GM12878 (cell line): ENCODE measurements around the gene SIGLEC11. TPM values are rescaled to one million over a fixed set of nuclear protein-coding genes. Genes with fewer than 3 reads are reported as not detected.

Experiments used
- ATAC-seq: fragments of 200-7000 bp; cut with Tn5 transposase; 3 replicates; pipeline ENCODE4 v1.9.1; 2020; ENCODE audit warnings: mild to moderate bottlenecking, moderate library complexity
- BruUV-seq: library from RNA; stranded (reverse); fragments of 400-500 nt; replicated peaks from 2 replicates; lab custom pipeline; 2021; lab: Mats Ljungman, UMichigan
- CTCF ChIA-PET: fragments of 300-600 bp; sonication (Branson Sonifier 250); formaldehyde crosslinking; extraction: SDS; loops from one replicate; lab custom pipeline; 2021; ENCODE audit warnings: inconsistent platforms; lab: Yijun Ruan, JAX
- POLR2A ChIA-PET: fragments of 350-600 bp; formaldehyde crosslinking; extraction: SDS; loops from one replicate; lab custom pipeline; 2021; ENCODE audit warnings: inconsistent platforms; lab: Charles Lee
- RAD21 ChIA-PET: fragments of 300-600 bp; sonication (Branson Sonifier 250); formaldehyde crosslinking; loops from one replicate; lab custom pipeline; 2023; ENCODE audit warnings: antibody characterized with exemption; ENCODE audit not compliant: unreplicated experiment; lab: Charles Lee
- SMC1A ChIA-PET: fragments of 300-600 bp; sonication (Branson Sonifier 250); formaldehyde crosslinking; loops from one replicate; lab custom pipeline; 2023; ENCODE audit not compliant: unreplicated experiment, uncharacterized antibody; lab: Charles Lee
- DNase-seq: peaks from one replicate; pipeline ENCODE4 v3.0.0-alpha.2; 2011; ENCODE audit warnings: low read depth, low spot score
- FAIRE-seq: peaks from 3 replicates; lab custom pipeline; 2011; peaks lifted over from hg19 to GRCh38; lab: Jason Lieb, UNC
- H2AFZ ChIP-seq: 2 replicates; pipeline ENCODE4 v1.6.0; 2011; ENCODE audit warnings: low read depth, low read length, control low read depth; ENCODE audit not compliant: control insufficient read depth
- H3K27ac ChIP-seq: 2 replicates; pipeline ENCODE4 v1.5.1; 2011; ENCODE audit warnings: control low read depth; ENCODE audit not compliant: control insufficient read depth, insufficient read depth
- H3K27me3 ChIP-seq, 2 experiments: replicated peaks in 1 of 2; 2 replicates each; pipeline versions ENCODE4 v1.6.0 to v1.6.1; 2011; ENCODE audit warnings: low read length in 1 of 2; ENCODE audit not compliant: control insufficient read depth in 2 of 2, insufficient read depth in 2 of 2
- H3K36me3 ChIP-seq, 2 experiments: 2 replicates each; pipeline ENCODE4 v1.5.1; 2011; ENCODE audit warnings: low read length in 1 of 2; ENCODE audit not compliant: control insufficient read depth in 2 of 2, insufficient read depth in 2 of 2
- H3K4me1 ChIP-seq: 2 replicates; pipeline ENCODE4 v1.6.1; 2011; ENCODE audit warnings: mild to moderate bottlenecking, low read length, moderate library complexity, mixed read lengths; ENCODE audit not compliant: control insufficient read depth, insufficient read depth
- H3K4me2 ChIP-seq: 2 replicates; pipeline ENCODE4 v1.6.0; 2011; ENCODE audit warnings: control low read depth; ENCODE audit not compliant: control insufficient read depth, insufficient read depth
- H3K4me3 ChIP-seq: fragments of 200-600 bp; sonication (generic); 2 replicates; pipeline ENCODE4 v1.5.1; 2016
- H3K79me2 ChIP-seq: 2 replicates; pipeline ENCODE4 v1.6.0; 2011; ENCODE audit warnings: low read length; ENCODE audit not compliant: control insufficient read depth, insufficient read depth
- H3K9ac ChIP-seq: 2 replicates; pipeline ENCODE4 v1.8.0; 2011; ENCODE audit warnings: low read length, control low read depth, mixed read lengths; ENCODE audit not compliant: control insufficient read depth, insufficient read depth
- H3K9me3 ChIP-seq: replicated peaks from 3 replicates; pipeline ENCODE4 v1.5.1; 2011; ENCODE audit warnings: mild to moderate bottlenecking, low read length; ENCODE audit not compliant: control insufficient read depth, insufficient read depth
- H4K20me1 ChIP-seq: 2 replicates; pipeline ENCODE4 v1.6.0; 2011; ENCODE audit not compliant: control insufficient read depth, insufficient read depth
- FOXK2 ChIP-seq: fragments of 450-650 bp; IDR thresholded peaks from 2 replicates; pipeline ENCODE4 v1.6.1; 2017; ENCODE audit warnings: mild to moderate bottlenecking, moderate library complexity
- KAT2A ChIP-seq: conservative IDR thresholded peaks from 2 replicates; pipeline ENCODE4 v1.6.1; 2011; ENCODE audit warnings: low read depth, low read length; ENCODE audit not compliant: control insufficient read depth
- WGBS: methylation state at CpG from one replicate; pipeline ENCODE4 v1.1.6; 2016; ENCODE audit warnings: low lambda C conversion rate; ENCODE audit not compliant: insufficient replicate concordance, insufficient coverage; ENCODE audit errors: missing lambda C conversion rate; 5-methylcytosine and 5-hydroxymethylcytosine counted together
- in situ Hi-C: fragments of 300-500 bp; cut with MboI; formaldehyde crosslinking; loops from 9 replicates; pipeline ENCODE4 v1.14.3; 2018; ENCODE audit warnings: mixed read lengths
- intact Hi-C: fragments of 100-400 bp; cut with micrococcal nuclease; formaldehyde crosslinking; loops from one replicate; pipeline ENCODE4 v1.14.2; 2022; ENCODE audit not compliant: unreplicated experiment
- polyA plus RNA-seq, 11 experiments: library from polyadenylated mRNA; depleted of rRNA in 4 of 11; unstranded in 6 of 11; stranded (reverse) in 5 of 11; fragments of >200 nt; fragmentation: Nextera tagmentation in 4 of 11; fragmentation: Illumina TruSeq in 1 of 11; extraction: Ambion mirVana in 4 of 11; extraction: Trizol in 1 of 11; gene quantifications; 1 replicate in 1 of 11; 2 replicates in 10 of 11; pipeline versions ENCODE4 v1.2.1 to v1.2.3, GENCODE V29; 2011 to 2016; ENCODE audit warnings: inconsistent platforms in 2 of 11, missing spikeins in 2 of 11, low read depth in 1 of 11
- total RNA-seq, 4 experiments: library from RNA; depleted of rRNA in 3 of 4; stranded (reverse); fragments of >200 nt in 3 of 4; fragmentation: Illumina TruSeq in 1 of 4; extraction: Trizol in 1 of 4; gene quantifications; 2 replicates each; pipeline versions ENCODE4 v1.2.1 to v1.2.3, GENCODE V29; 2013 to 2021
- TF ChIP-seq, protein P1 (sequence below): IDR thresholded peaks from 2 replicates; pipeline ENCODE4 v1.6.1; 2011; ENCODE audit warnings: mild to moderate bottlenecking, low read depth, low read length, moderate library complexity; ENCODE audit not compliant: insufficient replicate concordance
- TF ChIP-seq, protein P2 (sequence below): IDR thresholded peaks from 2 replicates; pipeline ENCODE4 v1.6.1; 2012; ENCODE audit warnings: low read depth, low read length, improper control_type of control experiment

Gene SIGLEC11
- total and polyA plus RNA-seq, 10 of the 15 experiments (the other 5 are each of a cell fraction or from before 2014, with no cell fraction given) = not detected

DNA sequence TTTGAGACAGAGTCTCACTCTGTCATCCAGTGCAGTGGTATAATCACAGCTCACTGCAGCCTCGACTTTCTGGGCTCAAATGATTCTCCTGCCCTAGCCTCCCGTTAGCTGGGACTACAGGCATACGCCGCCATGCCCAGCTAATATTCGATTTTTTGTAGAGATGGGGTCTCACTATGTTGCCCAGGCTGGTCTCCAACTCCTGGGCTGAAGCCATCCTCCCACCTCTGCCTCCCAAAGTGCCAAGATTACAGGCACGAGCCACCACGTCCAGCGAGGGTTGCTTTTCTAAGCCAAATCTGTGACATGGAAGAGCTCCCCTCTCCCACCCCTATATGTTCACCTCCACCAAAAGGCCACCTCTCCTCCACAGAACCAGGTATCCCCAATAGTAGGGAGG lies 42.9 kb downstream of the SIGLEC11 start:
- FAIRE-seq (no peak), ATAC-seq (no peak), DNase-seq (no peak)
- CTCF ChIA-PET = interaction anchor here (0.6 to 3.7 kb wide), 5 partner anchors 10 to 48 kb away, joined by 3 to 19 read pairs (median 5); partner anchors contain the start of gene ATF5
- Histone ChIP-seq H3K36me3 (peaks cover 31 to 39% of the 10 kb centered on the region in 2 experiments), H3K9ac (no peak overlapping the region), H3K79me2 (peaks cover 78% of the 10 kb centered on the region), H3K4me3 (no peak overlapping the region), H3K4me1 (peaks cover 42% of the 10 kb centered on the region), H3K9me3 (no peaks in the 10 kb centered on the region; the same call in 2 of the 3 replicates), H3K4me2 (no peak overlapping the region), H3K27me3 (no peaks in the 10 kb centered on the region), H3K27ac (0 out of 2 replicates have a peak overlapping the region, but pooled peaks have one; percentile 67), H2AFZ (no peak overlapping the region), H4K20me1 (no peaks in the 10 kb centered on the region; the same call in 1 of the 2 replicates)
- intact Hi-C loops (no loop called here), in situ Hi-C loops (no loop called here)
- POLR2A ChIA-PET = interaction anchor here (1.4 to 2.8 kb wide), 4 partner anchors 10 to 23 kb away, joined by 10 to 19 read pairs (median 16); partner anchors contain the start of genes ATF5, IL4I1 and NUP62
- BruUV-seq = no TSS peak
- no peak for TF ChIP-seq FOXK2
- no peak for TF ChIP-seq KAT2A
- TF ChIP-seq, protein P1, sequence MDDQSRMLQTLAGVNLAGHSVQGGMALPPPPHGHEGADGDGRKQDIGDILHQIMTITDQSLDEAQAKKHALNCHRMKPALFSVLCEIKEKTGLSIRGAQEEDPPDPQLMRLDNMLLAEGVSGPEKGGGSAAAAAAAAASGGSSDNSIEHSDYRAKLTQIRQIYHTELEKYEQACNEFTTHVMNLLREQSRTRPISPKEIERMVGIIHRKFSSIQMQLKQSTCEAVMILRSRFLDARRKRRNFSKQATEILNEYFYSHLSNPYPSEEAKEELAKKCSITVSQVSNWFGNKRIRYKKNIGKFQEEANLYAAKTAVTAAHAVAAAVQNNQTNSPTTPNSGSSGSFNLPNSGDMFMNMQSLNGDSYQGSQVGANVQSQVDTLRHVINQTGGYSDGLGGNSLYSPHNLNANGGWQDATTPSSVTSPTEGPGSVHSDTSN = no peak
- TF ChIP-seq, protein P2, sequence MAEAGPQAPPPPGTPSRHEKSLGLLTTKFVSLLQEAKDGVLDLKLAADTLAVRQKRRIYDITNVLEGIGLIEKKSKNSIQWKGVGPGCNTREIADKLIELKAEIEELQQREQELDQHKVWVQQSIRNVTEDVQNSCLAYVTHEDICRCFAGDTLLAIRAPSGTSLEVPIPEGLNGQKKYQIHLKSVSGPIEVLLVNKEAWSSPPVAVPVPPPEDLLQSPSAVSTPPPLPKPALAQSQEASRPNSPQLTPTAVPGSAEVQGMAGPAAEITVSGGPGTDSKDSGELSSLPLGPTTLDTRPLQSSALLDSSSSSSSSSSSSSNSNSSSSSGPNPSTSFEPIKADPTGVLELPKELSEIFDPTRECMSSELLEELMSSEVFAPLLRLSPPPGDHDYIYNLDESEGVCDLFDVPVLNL = no peak
- RAD21 ChIA-PET = interaction anchor here (0.8 to 2.0 kb wide), 3 partner anchors 10 to 25 kb away, joined by 3 to 11 read pairs (median 3); partner anchors contain the start of genes ATF5 and NUP62
- SMC1A ChIA-PET = interaction anchor here (1.1 to 3.7 kb wide), 4 partner anchors 9 to 33 kb away, joined by 3 to 20 read pairs (median 5); partner anchors contain the start of genes ATF5 and NUP62
- WGBS = 90% methylated on average over 8 of the region's 8 CpGs
